Memory B cell (primary cell): ENCODE measurements around the gene STOX1.
"Not testable (repeated sequence)": the region's sequence is repeated elsewhere in the genome, so short reads cannot be mapped to it uniquely, and the experiment has no call there.

Experiments
- ATAC-seq: fragments of 150-1000 bp; cut with Tn5 transposase; 2 replicates; pipeline ENCODE4 v1.10.0; 2021; ENCODE audit warnings: low read depth, mild to moderate bottlenecking, moderate library complexity
- DNase-seq, 2 donors: peaks; one replicate each; pipeline ENCODE4 v3.0.0; 2022; ENCODE audit warnings: low spot score in 2 of 2
- H3K27ac Mint-ChIP-seq: one replicate; pipeline ENCODE4 v1.8.0; 2022; ENCODE audit warnings: mild to moderate bottlenecking, moderate library complexity, mixed read lengths
- H3K27me3 Mint-ChIP-seq: one replicate; pipeline ENCODE4 v1.8.0; 2022; ENCODE audit warnings: mixed read lengths
- H3K36me3 Mint-ChIP-seq: one replicate; pipeline ENCODE4 v1.8.0; 2022; ENCODE audit warnings: mild to moderate bottlenecking, mixed read lengths
- H3K4me1 Mint-ChIP-seq: one replicate; pipeline ENCODE4 v1.8.0; 2022; ENCODE audit warnings: mixed read lengths
- H3K4me3 Mint-ChIP-seq: one replicate; pipeline ENCODE4 v1.8.0; 2022; ENCODE audit warnings: mild to moderate bottlenecking, moderate library complexity, mixed read lengths
- H3K9me3 Mint-ChIP-seq: one replicate; pipeline ENCODE4 v1.8.0; 2022; ENCODE audit warnings: mixed read lengths

STOX1 gene

GRCh38 chr10:68856352-68856751, 29.0 kb downstream of the STOX1 start:
- Mint-ChIP-seq H3K9me3 (peaks cover 8% of the 10 kb centered on the region), H3K4me1 (no peaks in the 10 kb centered on the region), H3K27me3 (peaks cover 3% of the 10 kb centered on the region), H3K27ac (no peak overlapping the region), H3K36me3 (peaks cover 7% of the 10 kb centered on the region), H3K4me3 (no peak overlapping the region)
- no peak for DNase-seq
- no peak for ATAC-seq

DNA sequence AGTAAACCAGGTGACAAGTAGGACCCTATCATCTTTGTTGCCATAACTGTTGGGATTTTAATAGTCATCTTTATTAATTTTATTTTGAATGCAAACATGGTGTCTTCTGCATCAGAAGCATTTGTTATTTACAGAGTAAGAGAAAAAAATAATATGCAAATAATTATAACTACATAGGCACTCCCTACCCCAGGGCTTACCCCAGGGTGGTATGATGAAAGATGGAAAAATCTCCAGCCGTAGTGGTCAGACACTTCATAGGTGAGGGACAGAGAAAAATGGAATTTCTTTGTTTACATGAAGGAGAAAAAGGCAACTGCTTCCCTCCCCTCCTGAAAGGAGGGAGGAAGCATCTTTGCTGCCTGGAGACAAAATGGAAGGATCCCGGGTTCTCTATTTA, 29.7 kb downstream of the STOX1 start:
- H3K9me3 Mint-ChIP-seq = peaks cover 8% of the 10 kb centered on the region
- peaks cover 7% of the 10 kb centered on the region for H3K36me3 Mint-ChIP-seq
- no peaks in the 10 kb centered on the region for H3K4me1 Mint-ChIP-seq
- H3K4me3 Mint-ChIP-seq = no peak overlapping the region
- DNase-seq = no peak
- H3K27me3 Mint-ChIP-seq = peaks cover 3% of the 10 kb centered on the region
- ATAC-seq = no peak
- H3K27ac Mint-ChIP-seq = no peak overlapping the region

DNA sequence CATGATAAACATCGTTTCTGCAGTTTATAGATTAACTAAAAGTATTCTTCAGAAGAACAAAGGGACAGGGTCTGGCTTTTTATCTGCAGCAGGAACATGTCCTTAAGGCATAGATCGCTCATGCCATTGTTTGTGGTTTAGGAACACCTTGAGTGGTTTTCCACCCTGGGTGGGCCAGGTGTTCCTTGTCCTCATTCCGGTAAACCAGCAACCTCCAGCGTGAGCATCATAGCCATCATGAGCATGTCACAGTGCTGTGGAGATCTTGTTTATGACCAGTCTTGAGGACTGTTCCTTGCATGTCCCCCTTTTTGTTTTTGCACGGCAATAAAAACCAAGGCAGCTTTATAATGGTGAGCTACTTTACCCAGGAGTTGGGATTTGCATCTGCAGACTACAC, 33.9 kb downstream of the STOX1 start:
- peaks cover 14% of the 10 kb centered on the region for H3K9me3 Mint-ChIP-seq
- H3K4me1 Mint-ChIP-seq = no peaks in the 10 kb centered on the region
- no peak for DNase-seq
- no peak overlapping the region for H3K27ac Mint-ChIP-seq
- H3K36me3 Mint-ChIP-seq = peaks cover 4% of the 10 kb centered on the region
- H3K4me3 Mint-ChIP-seq = no peak overlapping the region
- peaks cover 3% of the 10 kb centered on the region for H3K27me3 Mint-ChIP-seq
- ATAC-seq = no peak

- H3K4me1 Mint-ChIP-seq = no peaks in the 10 kb centered on the region
- H3K4me3 Mint-ChIP-seq = no peak overlapping the region
Observed at GRCh38 chr10:68864611-68865010, 37.3 kb downstream of the STOX1 start.

DNA sequence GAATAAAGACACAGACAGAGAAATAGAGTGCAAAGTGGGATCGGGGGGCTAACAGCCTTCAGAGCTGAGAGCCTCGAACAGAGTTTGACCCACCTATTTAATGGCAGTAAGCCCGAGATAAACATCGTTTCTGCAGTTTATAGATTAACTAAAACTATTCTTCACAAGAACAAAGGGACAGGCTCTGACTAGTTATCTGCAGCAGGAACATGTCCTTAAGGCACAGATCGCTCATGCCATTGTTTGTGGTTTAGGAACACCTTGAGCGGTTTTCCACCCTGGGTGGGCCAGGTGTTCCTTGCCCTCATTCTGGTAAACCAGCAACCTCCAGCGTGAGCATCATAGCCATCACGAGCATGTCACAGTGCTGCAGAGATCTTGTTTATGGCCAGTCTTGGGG, 40.8 kb downstream of the STOX1 start:
- DNase-seq, H3K27ac Mint-ChIP-seq, H3K4me1 Mint-ChIP-seq, H3K36me3 Mint-ChIP-seq, H3K9me3 Mint-ChIP-seq, H3K4me3 Mint-ChIP-seq, H3K27me3 Mint-ChIP-seq, ATAC-seq: not testable (repeated sequence)

More at GRCh38 chr10:68864611-68865010, 37.3 kb downstream of the STOX1 start:
- Mint-ChIP-seq H3K27ac (no peak overlapping the region), H3K9me3 (peaks cover 16% of the 10 kb centered on the region), H3K36me3 (peaks cover 7% of the 10 kb centered on the region), H3K27me3 (peaks cover 2% of the 10 kb centered on the region)
- ATAC-seq = no peak
- DNase-seq = no peak

- H3K4me3 Mint-ChIP-seq = no peak overlapping the region
- H3K27me3 Mint-ChIP-seq = peaks cover 2% of the 10 kb centered on the region
- H3K27ac Mint-ChIP-seq = no peak overlapping the region
- no peak for ATAC-seq
- no peaks in the 10 kb centered on the region for H3K4me1 Mint-ChIP-seq
- no peak for DNase-seq
- peaks cover 5% of the 10 kb centered on the region for H3K9me3 Mint-ChIP-seq
- H3K36me3 Mint-ChIP-seq = peaks cover 2% of the 10 kb centered on the region
Observed at GRCh38 chr10:68869623-68870022, 42.3 kb downstream of the STOX1 start.

GRCh38 chr10:68870061-68870460, 42.7 kb downstream of the STOX1 start:
- no peak overlapping the region for H3K27ac Mint-ChIP-seq
- peaks cover 2% of the 10 kb centered on the region for H3K27me3 Mint-ChIP-seq
- no peak overlapping the region for H3K4me3 Mint-ChIP-seq
- no peaks in the 10 kb centered on the region for H3K4me1 Mint-ChIP-seq
- ATAC-seq (no peak), DNase-seq (no peak)
- peaks cover 2% of the 10 kb centered on the region for H3K36me3 Mint-ChIP-seq
- H3K9me3 Mint-ChIP-seq = peaks cover 5% of the 10 kb centered on the region

- Mint-ChIP-seq H3K27me3 (peaks cover 2% of the 10 kb centered on the region), H3K36me3 (peaks cover 2% of the 10 kb centered on the region), H3K4me1 (no peaks in the 10 kb centered on the region), H3K4me3 (no peak overlapping the region), H3K9me3 (peaks cover 5% of the 10 kb centered on the region), H3K27ac (no peak overlapping the region)
- DNase-seq (no peak), ATAC-seq (no peak)
Observed at GRCh38 chr10:68870545-68871104, 43.3 kb downstream of the STOX1 start.

- DNase-seq (no peak), ATAC-seq (no peak)
- Mint-ChIP-seq H3K27me3 (peaks cover 2% of the 10 kb centered on the region), H3K4me3 (no peak overlapping the region), H3K9me3 (peaks cover 5% of the 10 kb centered on the region), H3K36me3 (peaks cover 2% of the 10 kb centered on the region), H3K4me1 (no peaks in the 10 kb centered on the region), H3K27ac (no peak overlapping the region)
Observed at GRCh38 chr10:68871105-68871711, 43.9 kb downstream of the STOX1 start.

GRCh38 chr10:68871731-68872342, 44.5 kb downstream of the STOX1 start:
- H3K27ac Mint-ChIP-seq = no peak overlapping the region
- peaks cover 5% of the 10 kb centered on the region for H3K9me3 Mint-ChIP-seq
- ATAC-seq (no peak), DNase-seq (no peak)
- H3K27me3 Mint-ChIP-seq = peaks cover 2% of the 10 kb centered on the region
- H3K4me1 Mint-ChIP-seq = no peaks in the 10 kb centered on the region
- H3K36me3 Mint-ChIP-seq = peaks cover 2% of the 10 kb centered on the region
- no peak overlapping the region for H3K4me3 Mint-ChIP-seq

GRCh38 chr10:68876246-68877138, 49.2 kb downstream of the STOX1 start:
- H3K4me3 Mint-ChIP-seq = no peak overlapping the region
- no peak overlapping the region for H3K27ac Mint-ChIP-seq
- DNase-seq = no peak
- no peaks in the 10 kb centered on the region for H3K4me1 Mint-ChIP-seq
- H3K27me3 Mint-ChIP-seq = no peaks in the 10 kb centered on the region
- no peak for ATAC-seq
- H3K9me3 Mint-ChIP-seq = no peaks in the 10 kb centered on the region
- H3K36me3 Mint-ChIP-seq = no peaks in the 10 kb centered on the region

DNA sequence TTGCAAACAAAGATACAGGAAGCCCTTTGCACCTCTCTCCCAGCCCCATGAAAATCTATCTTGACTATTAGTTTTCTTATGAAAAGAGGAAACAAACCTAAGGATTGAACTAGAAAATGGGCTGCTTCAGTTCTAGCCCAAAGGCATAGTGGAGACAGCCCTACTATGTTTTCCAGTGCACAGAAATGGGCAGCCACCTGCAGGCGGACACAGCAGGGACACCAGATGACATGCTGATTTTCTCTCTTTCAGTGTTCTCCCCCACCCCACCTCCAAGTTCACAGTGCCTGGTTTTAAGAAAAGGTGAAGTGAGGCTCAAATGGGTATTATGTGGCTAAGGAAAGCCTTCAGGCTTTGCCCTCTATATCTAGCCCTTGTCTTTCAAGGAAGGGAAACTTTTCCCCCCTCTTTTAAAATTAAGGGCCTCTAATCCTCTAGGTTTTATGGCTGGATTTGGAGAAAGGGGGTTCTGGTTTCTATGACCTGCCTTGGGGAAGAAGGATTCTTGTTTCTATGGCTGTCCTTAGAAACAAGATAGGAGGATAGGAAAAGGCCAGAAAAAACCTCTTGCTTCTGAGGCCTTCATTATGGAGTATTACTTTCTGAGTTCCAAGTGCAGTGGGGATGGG, 50.3 kb downstream of the STOX1 start:
- Mint-ChIP-seq H3K9me3 (no peaks in the 10 kb centered on the region), H3K4me1 (no peaks in the 10 kb centered on the region), H3K4me3 (no peak overlapping the region), H3K27me3 (peaks cover 1% of the 10 kb centered on the region), H3K27ac (no peak overlapping the region), H3K36me3 (no peaks in the 10 kb centered on the region)
- ATAC-seq = no peak
- no peak for DNase-seq

GRCh38 chr10:68878496-68878895, 51.2 kb downstream of the STOX1 start:
- H3K27ac Mint-ChIP-seq = no peak overlapping the region
- ATAC-seq = no peak
- peaks cover 1% of the 10 kb centered on the region for H3K27me3 Mint-ChIP-seq
- H3K4me1 Mint-ChIP-seq = no peaks in the 10 kb centered on the region
- H3K36me3 Mint-ChIP-seq = no peaks in the 10 kb centered on the region
- no peak for DNase-seq
- H3K4me3 Mint-ChIP-seq = no peak overlapping the region
- H3K9me3 Mint-ChIP-seq = no peaks in the 10 kb centered on the region

DNA sequence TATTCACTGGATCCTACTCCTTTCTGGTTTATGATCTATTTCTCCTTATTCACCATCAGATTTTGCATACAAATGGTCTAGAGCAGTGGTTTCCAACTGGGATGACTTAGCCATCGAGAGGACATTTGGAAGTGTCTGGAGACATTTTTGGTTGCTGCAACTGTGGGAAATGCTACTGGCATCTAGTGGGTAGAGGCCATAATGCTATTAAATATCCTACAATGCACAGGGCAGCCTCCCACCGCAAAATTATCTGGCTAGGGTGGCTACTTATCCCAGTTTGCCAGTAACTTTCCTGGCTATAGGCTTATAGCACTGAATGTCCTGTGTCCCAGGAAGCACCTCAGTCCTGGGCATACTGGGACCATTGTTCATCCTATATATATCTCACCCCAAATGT, 52.3 kb downstream of the STOX1 start:
- Mint-ChIP-seq H3K4me3 (no peak overlapping the region), H3K9me3 (no peaks in the 10 kb centered on the region), H3K27me3 (peaks cover 1% of the 10 kb centered on the region), H3K27ac (no peak overlapping the region), H3K36me3 (no peaks in the 10 kb centered on the region), H3K4me1 (no peaks in the 10 kb centered on the region)
- DNase-seq (no peak), ATAC-seq (no peak)
